Transverse colon (tissue), 4 donors: Measurements from ENCODE around the gene TMEM44.

ENCODE experiments used
- EP300 ChIP-seq: sonication (generic); formaldehyde crosslinking; IDR thresholded peaks from one replicate; pipeline ENCODE4 v1.6.1; 2017; ENCODE audit warnings: antibody characterized with exemption, low read depth
- POLR2A ChIP-seq: fragments of 450-650 bp; IDR thresholded peaks from one replicate; pipeline ENCODE4 v1.6.1; 2016; ENCODE audit warnings: antibody characterized with exemption, mild to moderate bottlenecking, moderate library complexity
- POLR2AphosphoS5 ChIP-seq, 3 donors: sonication (generic); formaldehyde crosslinking; IDR thresholded peaks; one replicate each; pipeline ENCODE4 v1.6.1; 2016; ENCODE audit warnings: antibody characterized with exemption in 3 of 3
- TF ChIP-seq, protein P1 (sequence below), 5 experiments: fragments of 200-600 bp in 3 of 5; fragments of 450-650 bp in 2 of 5; sonication (generic) in 3 of 5; IDR thresholded peaks; 1 replicate in 2 of 5; 2 replicates in 3 of 5; pipeline ENCODE4 v1.5.1; 2016 to 2017; ENCODE audit warnings: antibody characterized with exemption in 5 of 5, inconsistent platforms in 3 of 5, mild to moderate bottlenecking in 2 of 5, moderate library complexity in 1 of 5

DNA sequence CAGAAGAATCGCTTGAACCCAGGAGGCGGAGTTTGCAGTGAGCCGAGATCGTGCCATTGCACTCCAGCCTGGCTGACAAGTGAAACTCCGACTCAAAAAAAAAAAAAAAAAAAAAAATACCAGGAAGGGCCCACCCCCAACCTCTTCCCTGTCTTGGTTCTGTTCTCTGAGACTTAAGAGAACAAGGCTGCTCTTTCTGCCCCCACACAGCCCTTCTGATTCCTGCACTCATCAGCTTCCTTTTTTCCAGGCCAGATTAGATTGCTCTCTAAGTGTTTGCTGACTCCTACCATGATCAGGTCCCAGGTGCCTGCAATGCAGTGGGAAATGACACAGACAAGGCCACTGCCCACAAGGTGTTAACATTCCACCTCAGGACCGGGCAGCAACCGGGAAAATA lies 13.0 kb downstream of the TMEM44 start:
- TF ChIP-seq POLR2A (no peak), EP300 (no peak), POLR2AphosphoS5 (IDR thresholded peaks at IDR 0.05) (no peak)
- TF ChIP-seq, protein P1, sequence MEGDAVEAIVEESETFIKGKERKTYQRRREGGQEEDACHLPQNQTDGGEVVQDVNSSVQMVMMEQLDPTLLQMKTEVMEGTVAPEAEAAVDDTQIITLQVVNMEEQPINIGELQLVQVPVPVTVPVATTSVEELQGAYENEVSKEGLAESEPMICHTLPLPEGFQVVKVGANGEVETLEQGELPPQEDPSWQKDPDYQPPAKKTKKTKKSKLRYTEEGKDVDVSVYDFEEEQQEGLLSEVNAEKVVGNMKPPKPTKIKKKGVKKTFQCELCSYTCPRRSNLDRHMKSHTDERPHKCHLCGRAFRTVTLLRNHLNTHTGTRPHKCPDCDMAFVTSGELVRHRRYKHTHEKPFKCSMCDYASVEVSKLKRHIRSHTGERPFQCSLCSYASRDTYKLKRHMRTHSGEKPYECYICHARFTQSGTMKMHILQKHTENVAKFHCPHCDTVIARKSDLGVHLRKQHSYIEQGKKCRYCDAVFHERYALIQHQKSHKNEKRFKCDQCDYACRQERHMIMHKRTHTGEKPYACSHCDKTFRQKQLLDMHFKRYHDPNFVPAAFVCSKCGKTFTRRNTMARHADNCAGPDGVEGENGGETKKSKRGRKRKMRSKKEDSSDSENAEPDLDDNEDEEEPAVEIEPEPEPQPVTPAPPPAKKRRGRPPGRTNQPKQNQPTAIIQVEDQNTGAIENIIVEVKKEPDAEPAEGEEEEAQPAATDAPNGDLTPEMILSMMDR (IDR thresholded peaks at IDR 0.05): no peak
